Osteoblast (primary cell): ENCODE results near the gene EXOSC6. TPM values are rescaled to one million over a fixed set of nuclear protein-coding genes. Genes with fewer than 3 reads are reported as not detected.

Experiments
- DNase-seq: peaks from one replicate; pipeline ENCODE4 v3.0.0; 2011; ENCODE audit warnings: low spot score, mixed read lengths; ENCODE audit not compliant: insufficient read length; ENCODE audit errors: missing footprints
- H2AFZ ChIP-seq: 2 replicates; pipeline ENCODE4 v1.6.0; 2011; ENCODE audit warnings: mild to moderate bottlenecking, low read length
- H3K27ac ChIP-seq: 2 replicates; pipeline ENCODE4 v1.5.1; 2011; ENCODE audit warnings: mild to moderate bottlenecking, low read depth, low read length, moderate library complexity
- H3K27me3 ChIP-seq: 2 replicates; pipeline ENCODE4 v1.6.0; 2012; ENCODE audit warnings: mild to moderate bottlenecking, control low read depth, inconsistent platforms, low read length, moderate library complexity; ENCODE audit not compliant: insufficient read depth
- H3K36me3 ChIP-seq: 2 replicates; pipeline ENCODE4 v1.5.1; 2011; ENCODE audit warnings: mild to moderate bottlenecking, low read length, control low read depth, moderate library complexity; ENCODE audit not compliant: insufficient read depth
- H3K4me1 ChIP-seq: 2 replicates; pipeline ENCODE4 v1.5.1; 2011; ENCODE audit warnings: mild to moderate bottlenecking, low read length, control low read depth, moderate library complexity; ENCODE audit not compliant: insufficient read depth
- H3K4me2 ChIP-seq: 2 replicates; pipeline ENCODE4 v1.6.0; 2011; ENCODE audit warnings: mild to moderate bottlenecking, low read length; ENCODE audit not compliant: insufficient read depth
- H3K4me3 ChIP-seq: fragments of 200-600 bp; sonication (generic); 3 replicates; pipeline ENCODE4 v1.5.1; 2012; ENCODE audit warnings: mild to moderate bottlenecking, low read length, inconsistent platforms; ENCODE audit not compliant: insufficient read depth
- H3K79me2 ChIP-seq: 2 replicates; pipeline ENCODE4 v1.6.0; 2012; ENCODE audit warnings: mild to moderate bottlenecking, low read length, control low read depth, inconsistent platforms; ENCODE audit not compliant: insufficient read depth
- H3K9me3 ChIP-seq: 2 replicates; pipeline ENCODE4 v1.5.1; 2011; ENCODE audit warnings: low read depth, low read length, control low read depth
- H4K20me1 ChIP-seq: 2 replicates; pipeline ENCODE4 v1.6.0; 2012; ENCODE audit warnings: mild to moderate bottlenecking, low read length, control low read depth; ENCODE audit not compliant: insufficient read depth
- total RNA-seq: library from RNA; depleted of rRNA; stranded (reverse); fragments of >200 nt; gene quantifications from 2 replicates; pipeline ENCODE4 v1.2.3, GENCODE V29; 2012
- TF ChIP-seq, protein P1 (sequence below): IDR thresholded peaks from 2 replicates; pipeline ENCODE4 v1.5.1; 2011; ENCODE audit warnings: mild to moderate bottlenecking, low read depth, low read length, moderate library complexity; ENCODE audit errors: extremely low read depth

EXOSC6 gene
- total RNA-seq, 1 donor = 47.4 TPM

DNA sequence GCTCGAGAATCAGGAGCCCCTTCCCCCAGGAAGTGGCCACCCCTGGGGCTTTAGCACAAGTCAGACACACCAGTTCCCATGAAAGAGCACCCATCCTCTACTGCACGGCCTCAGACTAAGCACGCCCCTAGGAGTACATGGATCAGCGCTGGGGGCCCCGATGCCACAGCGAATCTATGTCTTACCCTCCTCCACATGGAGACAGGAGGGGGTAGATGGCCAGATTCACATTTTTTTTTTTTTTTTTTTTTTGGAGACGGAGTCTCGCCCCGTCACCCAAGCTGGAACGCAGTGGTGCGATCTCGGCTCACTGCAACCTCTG, 3.2 kb upstream of the EXOSC6 start:
- Histone ChIP-seq H3K27ac (no peak overlapping the region), H3K4me1 (peaks cover 4% of the 10 kb centered on the region), H3K79me2 (peaks cover 13% of the 10 kb centered on the region), H3K27me3 (no peaks in the 10 kb centered on the region), H3K9me3 (no peaks in the 10 kb centered on the region), H3K4me2 (no peak overlapping the region), H4K20me1 (peaks cover 12% of the 10 kb centered on the region), H3K36me3 (peaks cover 70% of the 10 kb centered on the region), H2AFZ (no peak overlapping the region), H3K4me3 (no peak overlapping the region)
- TF ChIP-seq, protein P1, sequence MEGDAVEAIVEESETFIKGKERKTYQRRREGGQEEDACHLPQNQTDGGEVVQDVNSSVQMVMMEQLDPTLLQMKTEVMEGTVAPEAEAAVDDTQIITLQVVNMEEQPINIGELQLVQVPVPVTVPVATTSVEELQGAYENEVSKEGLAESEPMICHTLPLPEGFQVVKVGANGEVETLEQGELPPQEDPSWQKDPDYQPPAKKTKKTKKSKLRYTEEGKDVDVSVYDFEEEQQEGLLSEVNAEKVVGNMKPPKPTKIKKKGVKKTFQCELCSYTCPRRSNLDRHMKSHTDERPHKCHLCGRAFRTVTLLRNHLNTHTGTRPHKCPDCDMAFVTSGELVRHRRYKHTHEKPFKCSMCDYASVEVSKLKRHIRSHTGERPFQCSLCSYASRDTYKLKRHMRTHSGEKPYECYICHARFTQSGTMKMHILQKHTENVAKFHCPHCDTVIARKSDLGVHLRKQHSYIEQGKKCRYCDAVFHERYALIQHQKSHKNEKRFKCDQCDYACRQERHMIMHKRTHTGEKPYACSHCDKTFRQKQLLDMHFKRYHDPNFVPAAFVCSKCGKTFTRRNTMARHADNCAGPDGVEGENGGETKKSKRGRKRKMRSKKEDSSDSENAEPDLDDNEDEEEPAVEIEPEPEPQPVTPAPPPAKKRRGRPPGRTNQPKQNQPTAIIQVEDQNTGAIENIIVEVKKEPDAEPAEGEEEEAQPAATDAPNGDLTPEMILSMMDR = no peak
- DNase-seq = peak; percentile 9

DNA sequence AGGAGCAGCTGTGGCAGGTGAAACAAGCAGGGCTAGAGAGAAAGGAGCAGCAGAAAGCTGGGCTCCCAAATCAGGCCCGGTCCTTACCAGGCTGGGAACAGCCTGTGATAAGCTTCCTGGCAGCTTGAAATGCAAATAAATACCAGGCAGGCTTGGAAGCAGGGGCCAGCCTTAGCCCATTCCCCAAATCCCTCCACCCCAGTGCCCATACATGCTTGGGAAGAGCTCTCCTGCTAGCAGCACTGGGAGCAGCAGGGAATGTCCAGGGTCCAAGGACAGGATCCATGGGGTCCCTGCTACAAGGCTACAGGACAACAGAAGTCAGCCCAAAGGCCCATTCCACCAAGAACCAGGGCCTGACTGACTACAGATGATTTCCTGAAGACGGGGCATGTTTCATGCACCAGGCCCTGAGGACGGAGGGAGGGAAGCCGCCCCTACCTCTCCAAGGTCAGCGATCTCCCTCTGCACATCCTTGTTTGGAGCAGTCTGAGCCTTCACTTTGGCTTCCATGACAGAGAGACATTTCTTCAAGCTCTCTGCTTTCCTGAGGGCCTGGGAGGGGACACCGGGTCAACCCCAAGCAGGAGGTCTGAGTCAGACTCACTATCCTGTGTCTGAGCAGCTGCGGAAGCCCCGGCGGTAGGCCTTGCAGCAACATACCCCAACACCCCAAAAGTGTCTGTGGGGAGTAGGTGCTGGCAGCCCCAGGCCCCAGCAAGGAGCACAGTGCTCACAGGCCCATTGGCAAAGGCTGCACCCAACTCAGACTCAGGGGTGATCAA, 2.6 kb upstream of the EXOSC6 start:
- H3K36me3 ChIP-seq = peaks cover 67% of the 10 kb centered on the region
- no peak overlapping the region for H2AFZ ChIP-seq
- peak; percentile 51 for DNase-seq
- no peaks in the 10 kb centered on the region for H3K9me3 ChIP-seq
- peaks cover 19% of the 10 kb centered on the region for H3K79me2 ChIP-seq
- TF ChIP-seq, protein P1 = no peak
- H4K20me1 ChIP-seq = peaks cover 14% of the 10 kb centered on the region
- no peaks in the 10 kb centered on the region for H3K27me3 ChIP-seq
- H3K4me3 ChIP-seq = no peak overlapping the region
- no peak overlapping the region for H3K27ac ChIP-seq
- H3K4me2 ChIP-seq = no peak overlapping the region
- H3K4me1 ChIP-seq = peaks cover 5% of the 10 kb centered on the region

DNA sequence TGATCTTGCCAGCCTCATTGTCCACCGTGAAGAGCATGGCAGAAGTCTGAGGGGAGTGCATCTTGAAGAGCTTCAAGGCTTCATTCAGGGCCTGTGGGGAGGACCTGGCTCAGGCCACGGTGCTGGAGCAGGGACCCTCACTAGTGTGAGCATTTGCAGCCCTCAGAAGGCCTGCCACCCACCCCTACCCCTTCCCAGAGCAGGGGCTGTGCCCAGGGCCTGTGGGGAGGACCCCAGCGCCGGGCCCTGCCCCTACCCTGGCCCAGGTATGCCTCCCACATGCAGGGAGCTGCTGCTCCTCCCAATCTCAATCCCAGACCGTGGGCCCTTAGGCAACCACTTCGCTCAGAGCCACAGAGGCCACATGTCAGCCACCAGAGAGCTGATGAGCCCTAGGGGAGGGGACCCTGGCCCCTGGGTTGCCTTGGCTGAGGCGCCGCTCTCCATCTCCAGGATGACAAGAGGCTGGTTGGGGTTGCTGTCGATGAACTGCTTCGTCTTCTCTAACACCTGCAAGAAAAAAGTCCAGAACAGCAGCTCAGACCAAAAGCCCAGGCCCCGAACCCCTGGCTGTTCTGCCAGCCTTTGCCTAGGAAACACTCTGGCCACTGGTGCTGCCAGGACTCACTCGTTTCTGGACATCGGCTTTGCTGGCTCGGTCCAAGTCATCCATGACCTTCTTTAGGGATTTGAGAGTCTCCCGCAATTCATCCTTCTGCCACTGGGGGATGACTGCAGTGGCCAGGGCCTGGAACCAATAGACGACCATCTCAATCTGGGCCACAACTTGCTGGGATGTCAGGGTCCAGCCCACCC, 1.8 kb upstream of the EXOSC6 start:
- TF ChIP-seq, protein P1 = peak; percentile 61
- peak; percentile 90 for DNase-seq
- Histone ChIP-seq H3K4me2 (no peak overlapping the region), H2AFZ (no peak overlapping the region), H4K20me1 (peaks cover 13% of the 10 kb centered on the region), H3K27me3 (no peaks in the 10 kb centered on the region), H3K4me3 (no peak overlapping the region), H3K27ac (no peak overlapping the region), H3K36me3 (peaks cover 59% of the 10 kb centered on the region), H3K79me2 (peaks cover 24% of the 10 kb centered on the region), H3K9me3 (no peaks in the 10 kb centered on the region), H3K4me1 (peaks cover 5% of the 10 kb centered on the region)
